WERI-Rb-1 (cell line): ENCODE measurements around the gene RSPH1.

Source experiments
- DNase-seq: peaks from one replicate; pipeline ENCODE4 v3.0.0-alpha.2; 2020
- H3K27ac ChIP-seq: fragments of 250-450 bp; sonication (Bioruptor Pico); 2 replicates; pipeline ENCODE4 v1.5.1; 2020; ENCODE audit warnings: mild to moderate bottlenecking, moderate library complexity
- H3K27me3 ChIP-seq: fragments of 250-450 bp; sonication (Bioruptor Pico); 2 replicates; pipeline ENCODE4 v1.5.1; 2021; ENCODE audit warnings: mild to moderate bottlenecking, low read depth, moderate library complexity; ENCODE audit not compliant: insufficient read depth, severe bottlenecking
- H3K36me3 ChIP-seq: fragments of 250-450 bp; sonication (Bioruptor Pico); 2 replicates; pipeline ENCODE4 v1.5.1; 2020; ENCODE audit warnings: mild to moderate bottlenecking, moderate library complexity
- H3K4me3 ChIP-seq: 2 replicates; pipeline ENCODE4 v1.5.1; 2011; ENCODE audit warnings: low read depth, mild to moderate bottlenecking, control low read depth, low read length
- H3K9me3 ChIP-seq: fragments of 250-450 bp; sonication (Bioruptor Pico); 2 replicates; pipeline ENCODE4 v1.5.1; 2021; ENCODE audit warnings: mild to moderate bottlenecking, moderate library complexity; ENCODE audit not compliant: severe bottlenecking
- TF ChIP-seq, protein P1 (sequence below): IDR thresholded peaks from 2 replicates; pipeline ENCODE4 v1.5.1; 2011; ENCODE audit warnings: low read depth, mild to moderate bottlenecking, control low read depth, inconsistent platforms, low read length

Gene RSPH1

DNA sequence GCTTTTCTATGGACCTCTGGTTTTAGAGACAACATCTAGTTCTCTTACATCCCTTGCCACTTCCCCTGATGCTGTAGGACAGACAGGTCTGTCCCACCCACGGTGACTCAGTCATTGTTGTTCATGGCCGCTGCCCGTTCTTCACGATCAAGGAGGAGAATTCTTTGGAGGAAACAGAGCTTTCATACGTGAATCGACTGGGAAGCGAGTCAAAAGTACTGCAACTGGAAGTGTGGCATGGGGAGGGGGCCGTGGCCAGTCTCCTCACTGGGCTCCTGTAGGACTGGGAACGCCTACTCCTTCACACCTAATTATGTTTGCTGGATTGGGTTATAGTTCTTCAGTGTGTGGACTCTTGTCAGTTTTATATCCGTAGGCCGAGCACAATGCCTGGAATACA, 13.2 kb upstream of the RSPH1 start:
- no peaks in the 10 kb centered on the region for H3K36me3 ChIP-seq
- peaks cover 11% of the 10 kb centered on the region for H3K27me3 ChIP-seq
- no peak for DNase-seq
- no peak overlapping the region for H3K4me3 ChIP-seq
- TF ChIP-seq, protein P1, sequence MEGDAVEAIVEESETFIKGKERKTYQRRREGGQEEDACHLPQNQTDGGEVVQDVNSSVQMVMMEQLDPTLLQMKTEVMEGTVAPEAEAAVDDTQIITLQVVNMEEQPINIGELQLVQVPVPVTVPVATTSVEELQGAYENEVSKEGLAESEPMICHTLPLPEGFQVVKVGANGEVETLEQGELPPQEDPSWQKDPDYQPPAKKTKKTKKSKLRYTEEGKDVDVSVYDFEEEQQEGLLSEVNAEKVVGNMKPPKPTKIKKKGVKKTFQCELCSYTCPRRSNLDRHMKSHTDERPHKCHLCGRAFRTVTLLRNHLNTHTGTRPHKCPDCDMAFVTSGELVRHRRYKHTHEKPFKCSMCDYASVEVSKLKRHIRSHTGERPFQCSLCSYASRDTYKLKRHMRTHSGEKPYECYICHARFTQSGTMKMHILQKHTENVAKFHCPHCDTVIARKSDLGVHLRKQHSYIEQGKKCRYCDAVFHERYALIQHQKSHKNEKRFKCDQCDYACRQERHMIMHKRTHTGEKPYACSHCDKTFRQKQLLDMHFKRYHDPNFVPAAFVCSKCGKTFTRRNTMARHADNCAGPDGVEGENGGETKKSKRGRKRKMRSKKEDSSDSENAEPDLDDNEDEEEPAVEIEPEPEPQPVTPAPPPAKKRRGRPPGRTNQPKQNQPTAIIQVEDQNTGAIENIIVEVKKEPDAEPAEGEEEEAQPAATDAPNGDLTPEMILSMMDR: no peak
- no peaks in the 10 kb centered on the region for H3K9me3 ChIP-seq
- no peak overlapping the region for H3K27ac ChIP-seq

DNA sequence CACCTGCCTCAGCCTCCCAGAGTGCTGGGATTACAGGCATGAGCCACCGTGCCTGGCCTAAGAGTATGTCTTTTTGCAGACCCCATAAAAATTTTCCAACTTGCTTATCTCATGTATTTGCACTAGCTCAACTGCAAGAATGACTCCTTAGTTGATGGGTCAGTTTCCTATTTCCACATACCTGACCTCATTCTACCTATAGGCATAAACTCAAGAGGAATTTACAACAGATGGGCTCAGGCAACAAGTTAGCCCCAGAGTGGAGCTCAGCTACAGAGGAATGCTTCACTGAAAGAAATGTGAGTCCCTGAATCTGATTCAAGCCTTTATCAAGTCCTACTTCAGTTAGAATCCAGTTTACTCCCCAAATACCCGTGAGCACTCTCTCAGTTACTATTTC, 12.3 kb upstream of the RSPH1 start:
- TF ChIP-seq, protein P1: no peak
- no peak overlapping the region for H3K27ac ChIP-seq
- H3K4me3 ChIP-seq: no peak overlapping the region
- H3K9me3 ChIP-seq: no peaks in the 10 kb centered on the region
- H3K27me3 ChIP-seq: peaks cover 11% of the 10 kb centered on the region
- no peaks in the 10 kb centered on the region for H3K36me3 ChIP-seq
- no peak for DNase-seq

DNA sequence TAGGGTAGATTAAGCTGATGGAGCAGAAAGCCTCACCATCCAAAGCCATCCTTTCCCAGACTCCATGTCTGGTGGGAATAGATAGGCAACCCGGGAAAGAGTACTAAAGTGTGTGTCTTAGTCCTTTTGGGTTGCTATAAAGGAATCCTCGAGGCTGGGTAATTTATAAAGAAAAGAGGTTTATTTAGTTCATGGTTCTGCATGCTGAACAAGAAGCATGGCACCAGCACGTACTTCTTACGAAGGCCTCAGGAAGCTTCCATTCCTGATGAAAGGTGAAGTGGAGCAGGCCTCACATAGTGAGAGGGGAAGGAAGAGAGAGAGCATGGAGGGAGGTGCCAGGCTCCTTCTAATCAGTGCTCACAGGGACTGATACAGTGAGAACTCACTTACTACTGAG, 11.4 kb upstream of the RSPH1 start:
- peaks cover 1% of the 10 kb centered on the region for H3K27me3 ChIP-seq
- no peak for DNase-seq
- no peaks in the 10 kb centered on the region for H3K9me3 ChIP-seq
- TF ChIP-seq, protein P1: no peak
- no peak overlapping the region for H3K27ac ChIP-seq
- H3K36me3 ChIP-seq: no peaks in the 10 kb centered on the region
- no peak overlapping the region for H3K4me3 ChIP-seq

DNA sequence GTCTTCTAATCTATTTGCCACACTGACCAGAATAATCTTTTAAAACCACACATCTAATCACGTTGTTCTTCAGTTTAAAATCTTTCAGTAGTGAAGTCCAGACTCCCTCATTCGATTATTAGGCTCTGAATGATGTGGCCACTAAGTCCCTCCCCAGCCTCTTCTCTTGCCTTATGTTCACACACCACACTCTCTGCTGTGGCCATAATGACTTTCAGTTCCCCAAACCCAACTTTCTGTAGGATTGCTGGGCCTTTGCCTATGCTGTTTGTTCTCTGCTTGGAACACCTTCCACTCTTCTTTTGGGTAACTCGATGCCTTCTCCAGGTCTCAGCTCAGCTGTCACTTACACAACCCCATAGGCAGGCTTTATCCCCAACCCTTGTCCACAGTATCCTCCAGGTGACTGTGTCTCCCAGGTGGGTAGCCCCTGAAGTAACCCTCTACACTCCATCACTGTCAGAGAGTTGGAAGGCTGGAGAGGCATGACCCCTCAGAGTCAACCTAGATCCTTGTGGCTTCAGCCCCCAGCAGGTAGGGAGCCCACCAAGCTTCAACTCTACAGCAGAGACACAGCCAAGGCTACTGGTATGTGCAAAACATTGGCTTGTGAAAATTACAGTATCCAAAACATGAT, 9.2 kb upstream of the RSPH1 start:
- DNase-seq: no peak
- TF ChIP-seq, protein P1: no peak
- Histone ChIP-seq H3K9me3 (no peaks in the 10 kb centered on the region), H3K4me3 (no peak overlapping the region), H3K36me3 (no peaks in the 10 kb centered on the region), H3K27ac (no peak overlapping the region), H3K27me3 (no peaks in the 10 kb centered on the region)

DNA sequence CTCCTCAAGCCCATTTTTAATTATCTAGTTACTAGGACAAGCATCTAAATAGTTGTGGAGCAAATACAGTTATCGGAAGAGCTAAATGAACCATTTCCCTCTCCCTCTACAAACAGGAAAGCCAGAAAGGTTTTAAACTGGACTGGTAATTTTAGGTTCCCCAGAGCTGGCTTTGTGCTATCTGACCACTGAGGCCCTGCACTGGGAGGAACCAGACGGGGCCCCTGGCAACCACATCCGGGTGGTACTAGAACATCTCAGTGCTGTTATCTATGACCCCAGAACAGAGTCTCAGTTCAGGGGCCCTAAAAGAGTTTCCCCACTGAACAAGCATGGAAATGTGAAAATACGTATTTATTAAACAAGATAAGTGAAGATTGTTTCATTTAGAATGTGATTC, 7.7 kb upstream of the RSPH1 start:
- no peak overlapping the region for H3K27ac ChIP-seq
- no peak overlapping the region for H3K4me3 ChIP-seq
- H3K27me3 ChIP-seq: no peaks in the 10 kb centered on the region
- DNase-seq: no peak
- no peaks in the 10 kb centered on the region for H3K36me3 ChIP-seq
- TF ChIP-seq, protein P1: no peak
- no peaks in the 10 kb centered on the region for H3K9me3 ChIP-seq

DNA sequence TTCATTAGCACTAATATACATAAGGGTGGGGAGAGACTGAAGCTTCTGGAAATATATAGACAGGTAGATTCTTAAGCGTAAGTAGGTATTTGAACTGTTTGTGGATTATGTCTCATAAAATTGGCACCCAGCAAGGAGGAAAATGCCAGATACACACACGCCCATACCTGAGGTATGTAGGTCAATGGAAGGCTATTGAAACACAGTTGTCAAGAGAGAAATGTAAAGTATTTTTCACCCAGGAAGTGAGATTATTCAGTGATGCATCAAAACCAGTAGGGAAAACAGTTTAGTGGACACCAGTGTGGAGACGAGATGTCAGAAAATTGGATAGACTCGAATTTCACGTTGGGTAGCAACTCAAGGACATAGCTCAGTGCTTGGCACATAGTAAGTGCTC, 4.7 kb upstream of the RSPH1 start:
- H3K9me3 ChIP-seq: no peaks in the 10 kb centered on the region
- H3K27ac ChIP-seq: no peak overlapping the region
- no peak for DNase-seq
- TF ChIP-seq, protein P1: no peak
- no peak overlapping the region for H3K4me3 ChIP-seq
- no peaks in the 10 kb centered on the region for H3K36me3 ChIP-seq
- H3K27me3 ChIP-seq: no peaks in the 10 kb centered on the region
